Measurements from ENCODE around the gene AUTS2. TPM values are rescaled to one million over a fixed set of nuclear protein-coding genes. Genes with fewer than 3 reads are reported as not detected.

Gene AUTS2
- total RNA-seq, 1 donor from 2014 or later = 2.1 TPM

GRCh38 chr7:70408891-70409290 is 810.6 kb downstream of the AUTS2 start:
- Mint-ChIP-seq H3K9me3 (no peaks in the 10 kb centered on the region), H3K4me1 (no peaks in the 10 kb centered on the region), H3K36me3 (ENCODE audit: low read depth) (no peaks in the 10 kb centered on the region), H3K27me3 (no peaks in the 10 kb centered on the region), H3K4me3 (no peak overlapping the region), H3K27ac (no peak overlapping the region)
- no peak for DNase-seq
- intact Hi-C loops (cut with micrococcal nuclease) = no loop called here

- no peaks in the 10 kb centered on the region for H3K4me1 Mint-ChIP-seq
- intact Hi-C loops (cut with micrococcal nuclease) = no loop called here
- H3K9me3 Mint-ChIP-seq = no peaks in the 10 kb centered on the region
- no peak for DNase-seq
- H3K36me3 Mint-ChIP-seq (ENCODE audit: low read depth) = no peaks in the 10 kb centered on the region
- no peak overlapping the region for H3K27ac Mint-ChIP-seq
- no peaks in the 10 kb centered on the region for H3K27me3 Mint-ChIP-seq
- H3K4me3 Mint-ChIP-seq = no peak overlapping the region
Observed at GRCh38 chr7:70410134-70410750, 812.0 kb downstream of the AUTS2 start.

GRCh38 chr7:70414368-70414767 is 816.1 kb downstream of the AUTS2 start:
- Mint-ChIP-seq H3K4me1 (no peaks in the 10 kb centered on the region), H3K4me3 (no peak overlapping the region), H3K27me3 (no peaks in the 10 kb centered on the region), H3K27ac (no peak overlapping the region), H3K36me3 (ENCODE audit: low read depth) (no peaks in the 10 kb centered on the region), H3K9me3 (no peaks in the 10 kb centered on the region)
- no peak for DNase-seq
- intact Hi-C loops (cut with micrococcal nuclease) = no loop called here

- no peak overlapping the region for H3K27ac Mint-ChIP-seq
- H3K4me3 Mint-ChIP-seq = no peak overlapping the region
- intact Hi-C loops (cut with micrococcal nuclease) = no loop called here
- no peak for DNase-seq
- no peaks in the 10 kb centered on the region for H3K27me3 Mint-ChIP-seq
- no peaks in the 10 kb centered on the region for H3K4me1 Mint-ChIP-seq
- no peaks in the 10 kb centered on the region for H3K36me3 Mint-ChIP-seq (ENCODE audit: low read depth)
- no peaks in the 10 kb centered on the region for H3K9me3 Mint-ChIP-seq
Observed at GRCh38 chr7:70415179-70415972, 817.1 kb downstream of the AUTS2 start.

- H3K36me3 Mint-ChIP-seq (ENCODE audit: low read depth) = no peaks in the 10 kb centered on the region
- no peaks in the 10 kb centered on the region for H3K27me3 Mint-ChIP-seq
- no peak overlapping the region for H3K27ac Mint-ChIP-seq
Observed at GRCh38 chr7:70416347-70416985, 818.2 kb downstream of the AUTS2 start.

GRCh38 chr7:70416986-70417655 is 818.8 kb downstream of the AUTS2 start:
- Mint-ChIP-seq H3K4me1 (no peaks in the 10 kb centered on the region), H3K27ac (no peak overlapping the region), H3K27me3 (no peaks in the 10 kb centered on the region), H3K36me3 (ENCODE audit: low read depth) (no peaks in the 10 kb centered on the region), H3K9me3 (no peaks in the 10 kb centered on the region), H3K4me3 (no peak overlapping the region)
- no peak for DNase-seq
- intact Hi-C loops (cut with micrococcal nuclease) = no loop called here

More at GRCh38 chr7:70416347-70416985, 818.2 kb downstream of the AUTS2 start:
- no peaks in the 10 kb centered on the region for H3K9me3 Mint-ChIP-seq
- no peak for DNase-seq
- H3K4me1 Mint-ChIP-seq = no peaks in the 10 kb centered on the region
- H3K4me3 Mint-ChIP-seq = no peak overlapping the region
- intact Hi-C loops (cut with micrococcal nuclease) = no loop called here

GRCh38 chr7:70419526-70420380 is 821.5 kb downstream of the AUTS2 start:
- intact Hi-C loops (cut with micrococcal nuclease) = no loop called here
- Mint-ChIP-seq H3K4me3 (no peak overlapping the region), H3K9me3 (no peaks in the 10 kb centered on the region), H3K4me1 (no peaks in the 10 kb centered on the region), H3K36me3 (ENCODE audit: low read depth) (no peaks in the 10 kb centered on the region), H3K27me3 (no peaks in the 10 kb centered on the region), H3K27ac (no peak overlapping the region)
- no peak for DNase-seq

- Mint-ChIP-seq H3K36me3 (ENCODE audit: low read depth) (no peaks in the 10 kb centered on the region), H3K9me3 (no peaks in the 10 kb centered on the region), H3K27me3 (no peaks in the 10 kb centered on the region), H3K4me1 (no peaks in the 10 kb centered on the region), H3K4me3 (no peak overlapping the region), H3K27ac (no peak overlapping the region)
- no peak for DNase-seq
- intact Hi-C loops (cut with micrococcal nuclease) = no loop called here
Observed at GRCh38 chr7:70420381-70420662, 822.0 kb downstream of the AUTS2 start.

- no peak for DNase-seq
- Mint-ChIP-seq H3K9me3 (no peaks in the 10 kb centered on the region), H3K4me1 (no peaks in the 10 kb centered on the region), H3K4me3 (no peak overlapping the region), H3K27ac (no peak overlapping the region), H3K36me3 (ENCODE audit: low read depth) (no peaks in the 10 kb centered on the region), H3K27me3 (no peaks in the 10 kb centered on the region)
- intact Hi-C loops (cut with micrococcal nuclease) = no loop called here
Observed at GRCh38 chr7:70421319-70421718, 823.0 kb downstream of the AUTS2 start.

GRCh38 chr7:70426249-70426880 is 828.1 kb downstream of the AUTS2 start:
- DNase-seq = no peak
- intact Hi-C loops (cut with micrococcal nuclease) = no loop called here
- Mint-ChIP-seq H3K4me3 (no peak overlapping the region), H3K27ac (no peak overlapping the region), H3K9me3 (peaks cover 13% of the 10 kb centered on the region), H3K36me3 (ENCODE audit: low read depth) (no peaks in the 10 kb centered on the region), H3K27me3 (no peaks in the 10 kb centered on the region), H3K4me1 (no peaks in the 10 kb centered on the region)

- H3K4me3 Mint-ChIP-seq = no peak overlapping the region
- no peak for DNase-seq
- intact Hi-C loops (cut with micrococcal nuclease) = no loop called here
Observed at GRCh38 chr7:70432567-70433001, 834.3 kb downstream of the AUTS2 start.

GRCh38 chr7:70434376-70434775 is 836.1 kb downstream of the AUTS2 start:
- H3K36me3 Mint-ChIP-seq (ENCODE audit: low read depth) = no peaks in the 10 kb centered on the region
- no peaks in the 10 kb centered on the region for H3K27me3 Mint-ChIP-seq
- DNase-seq = no peak
- no peak overlapping the region for H3K27ac Mint-ChIP-seq
- no peaks in the 10 kb centered on the region for H3K4me1 Mint-ChIP-seq
- intact Hi-C loops (cut with micrococcal nuclease) = no loop called here
- no peak overlapping the region for H3K4me3 Mint-ChIP-seq
- H3K9me3 Mint-ChIP-seq = peaks cover 8% of the 10 kb centered on the region

More at GRCh38 chr7:70432567-70433001, 834.3 kb downstream of the AUTS2 start:
- H3K27me3 Mint-ChIP-seq = no peaks in the 10 kb centered on the region
- no peaks in the 10 kb centered on the region for H3K36me3 Mint-ChIP-seq (ENCODE audit: low read depth)
- peaks cover 13% of the 10 kb centered on the region for H3K9me3 Mint-ChIP-seq
- no peak overlapping the region for H3K27ac Mint-ChIP-seq
- H3K4me1 Mint-ChIP-seq = no peaks in the 10 kb centered on the region

GRCh38 chr7:70434821-70435220 is 836.5 kb downstream of the AUTS2 start:
- no peaks in the 10 kb centered on the region for H3K27me3 Mint-ChIP-seq
- no peaks in the 10 kb centered on the region for H3K4me1 Mint-ChIP-seq
- H3K9me3 Mint-ChIP-seq = peaks cover 8% of the 10 kb centered on the region
- no peak for DNase-seq
- no peaks in the 10 kb centered on the region for H3K36me3 Mint-ChIP-seq (ENCODE audit: low read depth)
- intact Hi-C loops (cut with micrococcal nuclease) = no loop called here
- no peak overlapping the region for H3K27ac Mint-ChIP-seq
- no peak overlapping the region for H3K4me3 Mint-ChIP-seq

All from activated CD4-positive, alpha-beta T cell treated with anti-CD3 and anti-CD28 coated beads, Interleukin-2, amount 10 ng/mL, durations not matched to agents 24 days and 14 days (primary cell).